HTR-8/SVneo (cell line): ENCODE results near the gene AGAP3.
A peak's percentile ranks its signal among the peaks of the same experiment; 100 is the strongest.

Experiments used
- DNase-seq: peaks from one replicate; pipeline ENCODE4 v3.0.0; 2011; ENCODE audit warnings: low spot score, mixed read lengths; ENCODE audit not compliant: insufficient read length
- FAIRE-seq: peaks from 2 replicates; lab custom pipeline; 2011; peaks lifted over from hg19 to GRCh38; lab: Jason Lieb, UNC

The AGAP3 gene

GRCh38 chr7:151057506-151057988 lies 28.7 kb upstream of the AGAP3 start, which contains the start of gene CDK5:
Gene CDK5, minus strand, starts transcription at chr7:151057897. Its CDS starts 49 bp downstream, at chr7:151057848.
- FAIRE-seq (no peak), DNase-seq (no peak)

- peak; percentile 4 for FAIRE-seq
- DNase-seq: peak; percentile 98
Observed at GRCh38 chr7:151057989-151058780, 28.1 kb upstream of the AGAP3 start.

DNA sequence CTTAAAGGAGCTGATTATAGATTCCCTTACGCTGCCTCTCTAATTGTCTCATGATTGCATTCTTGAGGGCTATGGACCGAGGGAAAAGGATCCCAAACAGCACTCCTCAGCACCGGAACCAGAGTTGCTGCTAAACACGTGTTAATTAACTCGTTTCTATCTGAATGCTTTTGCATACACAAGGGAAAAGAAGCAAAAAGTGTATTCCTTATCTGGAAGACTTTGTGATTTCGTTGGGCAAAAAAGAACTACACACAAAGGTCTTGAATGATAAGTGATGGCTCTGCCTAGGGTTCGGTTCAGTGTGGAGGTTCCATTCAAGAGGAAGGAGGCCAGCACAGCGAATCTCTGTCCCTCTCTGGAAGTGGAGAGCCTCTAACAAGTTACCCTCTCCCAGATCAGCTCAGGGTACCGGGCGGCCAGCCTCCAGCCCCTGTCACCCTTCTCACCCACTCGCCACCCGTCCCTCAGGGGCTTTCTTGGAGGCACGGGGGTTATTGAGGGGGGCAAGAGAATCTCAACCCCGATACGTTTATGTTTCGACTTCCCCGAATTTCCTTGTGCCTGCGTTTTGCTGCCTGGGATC lies 27.4 kb upstream of the AGAP3 start:
- FAIRE-seq (no peak), DNase-seq (no peak)

DNA sequence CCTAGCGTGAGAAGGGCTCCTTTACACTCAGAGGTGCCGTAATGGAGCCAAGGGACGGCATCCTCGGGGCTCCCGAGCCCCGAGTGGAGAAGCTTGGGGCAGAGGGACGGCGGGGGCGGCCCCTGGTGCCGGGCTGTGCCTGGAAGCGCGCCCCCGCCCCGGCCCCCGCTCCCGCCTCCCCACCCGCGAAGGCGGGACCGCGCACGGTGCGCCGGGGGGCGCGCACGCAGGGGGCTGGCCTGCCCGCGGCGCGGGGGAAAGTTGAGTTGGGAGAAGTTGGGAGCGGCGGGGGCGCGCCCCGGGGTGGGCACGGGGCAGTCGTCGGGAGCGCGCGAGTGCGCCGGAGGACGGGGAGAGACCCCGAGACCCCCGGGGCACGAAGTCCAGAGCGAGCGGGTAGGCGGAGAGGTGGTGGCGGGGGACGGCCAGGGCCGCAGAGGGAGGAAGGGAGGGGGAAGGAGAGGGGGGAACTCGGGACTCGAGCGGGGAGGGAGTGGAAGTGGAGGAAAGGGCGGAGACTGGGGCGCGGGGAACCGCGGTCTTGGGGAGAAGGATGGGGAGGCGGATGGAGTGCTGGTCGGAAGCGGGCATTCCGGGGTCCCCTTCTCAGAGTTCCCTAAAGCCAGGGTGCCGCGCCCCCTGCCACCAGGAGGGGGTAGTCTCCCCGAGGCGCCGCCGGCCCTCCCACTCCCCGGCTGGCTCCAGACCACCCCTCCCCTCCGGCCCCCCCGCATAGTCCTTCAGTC lies 26.7 kb upstream of the AGAP3 start, which contains the start of gene SLC4A2:
Gene SLC4A2 (plus strand): TSS at position 223 of the 746 bp plus-strand sequence. CDS start 2,399 bp downstream, outside the sequence.
- FAIRE-seq (no peak), DNase-seq (peak; percentile 73)

DNA sequence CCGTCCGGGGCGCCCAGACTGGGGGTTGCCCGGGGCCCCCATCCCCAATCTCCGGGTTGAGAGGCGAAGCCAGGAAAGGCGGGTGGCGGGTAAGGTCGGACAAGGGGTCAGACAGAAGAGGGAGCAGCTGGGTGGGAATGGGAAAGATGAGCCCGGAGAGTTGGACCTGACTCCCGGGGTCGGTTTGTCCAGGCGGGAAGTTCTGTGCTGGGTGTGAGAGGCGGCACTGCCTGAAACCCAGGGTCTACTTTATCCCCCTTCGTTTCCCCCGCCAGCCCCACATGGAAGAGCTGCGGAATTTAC lies 26.2 kb upstream of the AGAP3 start:
- no peak for FAIRE-seq
- DNase-seq: no peak

- DNase-seq (no peak), FAIRE-seq (no peak)
Observed at GRCh38 chr7:151060416-151061212, 25.7 kb upstream of the AGAP3 start.

GRCh38 chr7:151061213-151062110 lies 24.8 kb upstream of the AGAP3 start:
- FAIRE-seq (no peak), DNase-seq (no peak)

- FAIRE-seq (no peak), DNase-seq (no peak)
Observed at GRCh38 chr7:151062111-151062398, 24.2 kb upstream of the AGAP3 start.

GRCh38 chr7:151062399-151063211 lies 23.7 kb upstream of the AGAP3 start:
- DNase-seq (no peak), FAIRE-seq (no peak)

- FAIRE-seq: no peak
- DNase-seq: no peak
Observed at GRCh38 chr7:151063212-151063561, 23.1 kb upstream of the AGAP3 start.

- FAIRE-seq (no peak), DNase-seq (no peak)
Observed at GRCh38 chr7:151064454-151064853, 21.8 kb upstream of the AGAP3 start.

DNA sequence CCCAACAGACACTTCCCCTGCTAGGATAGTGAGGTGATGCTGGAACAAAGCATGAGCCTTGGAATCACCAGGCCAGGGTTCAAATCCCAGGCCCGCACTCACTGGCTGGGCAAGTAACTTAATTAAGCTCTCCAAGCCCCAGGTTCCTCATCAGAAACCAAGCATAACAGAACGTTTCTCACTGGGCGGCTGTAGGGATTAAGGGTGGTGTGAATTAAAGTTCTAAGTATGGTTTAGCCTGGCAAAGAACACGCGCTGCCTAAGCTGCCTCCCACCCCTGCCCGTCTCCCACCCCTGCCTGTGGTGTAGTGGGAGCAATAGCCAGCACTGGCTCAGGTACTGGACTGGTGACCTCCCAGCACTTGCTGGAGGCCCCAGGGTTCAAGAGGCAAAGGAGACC lies 21.3 kb upstream of the AGAP3 start:
- no peak for DNase-seq

GRCh38 chr7:151065516-151065915 lies 20.8 kb upstream of the AGAP3 start:
- FAIRE-seq (no peak), DNase-seq (no peak)

More for the DNA sequence above, 21.3 kb upstream of the AGAP3 start:
- no peak for FAIRE-seq

DNA sequence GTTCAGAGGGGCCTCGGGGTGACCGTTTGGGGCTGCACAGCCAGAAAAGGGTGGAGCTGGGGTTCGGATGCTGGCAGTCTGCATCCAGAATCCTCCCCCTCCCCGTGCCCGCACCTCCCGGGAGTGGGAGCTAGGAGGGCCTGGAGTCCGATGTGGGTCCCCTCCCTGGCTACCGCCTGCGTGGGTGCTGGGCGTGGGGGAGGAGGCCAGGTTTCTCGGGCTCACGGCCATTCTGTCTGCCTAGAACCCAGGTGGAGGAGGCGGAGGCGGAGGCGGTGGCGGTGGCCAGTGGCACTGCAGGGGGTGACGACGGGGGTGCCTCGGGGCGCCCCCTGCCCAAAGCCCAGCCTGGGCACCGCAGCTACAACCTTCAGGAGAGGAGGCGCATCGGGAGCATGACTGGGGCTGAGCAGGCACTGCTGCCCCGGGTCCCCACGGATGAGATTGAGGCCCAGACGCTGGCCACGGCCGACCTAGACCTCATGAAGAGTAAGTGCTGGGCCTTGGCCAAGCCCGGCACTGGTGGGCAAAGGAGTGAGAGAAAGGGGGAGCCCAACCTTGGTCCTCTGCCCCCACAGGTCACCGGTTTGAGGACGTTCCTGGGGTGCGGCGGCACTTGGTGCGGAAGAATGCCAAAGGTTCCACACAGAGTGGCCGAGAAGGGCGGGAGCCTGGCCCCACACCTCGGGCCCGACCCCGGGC lies 19.9 kb upstream of the AGAP3 start:
- FAIRE-seq (no peak), DNase-seq (no peak)

DNA sequence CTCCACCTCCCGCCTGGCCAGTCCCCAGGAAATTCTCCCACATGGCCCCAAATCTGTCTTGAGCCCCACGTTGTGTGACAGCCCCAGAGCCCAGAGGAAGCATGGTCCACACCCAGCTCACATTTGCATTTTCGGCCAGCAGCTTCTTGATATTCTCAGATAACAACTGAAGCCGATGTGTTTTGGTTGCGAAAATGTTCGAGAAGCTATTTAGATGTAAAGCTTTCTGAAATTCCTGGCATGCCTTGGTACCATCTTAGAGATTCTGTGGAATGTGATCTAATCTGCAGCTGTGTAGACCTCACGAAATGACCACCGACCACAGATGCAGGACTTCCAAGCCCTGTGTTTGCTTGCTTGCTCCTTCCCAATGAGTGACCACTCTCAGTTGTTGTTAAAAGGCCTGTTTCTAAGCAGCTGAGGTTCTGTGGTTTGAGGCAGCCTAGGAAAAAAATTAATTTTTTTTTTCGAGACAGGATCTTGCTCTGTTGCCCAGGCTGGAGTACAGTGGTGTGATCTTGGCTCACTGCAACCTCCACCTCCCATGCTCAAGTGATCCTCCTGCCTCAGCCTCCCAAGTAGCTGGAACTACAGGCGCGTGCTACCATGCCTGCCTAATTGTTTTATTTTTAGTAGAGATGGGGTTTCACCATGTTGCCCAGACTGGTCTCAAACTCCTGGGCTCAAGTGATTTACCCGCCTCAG lies 18.1 kb upstream of the AGAP3 start:
- DNase-seq (no peak), FAIRE-seq (no peak)

DNA sequence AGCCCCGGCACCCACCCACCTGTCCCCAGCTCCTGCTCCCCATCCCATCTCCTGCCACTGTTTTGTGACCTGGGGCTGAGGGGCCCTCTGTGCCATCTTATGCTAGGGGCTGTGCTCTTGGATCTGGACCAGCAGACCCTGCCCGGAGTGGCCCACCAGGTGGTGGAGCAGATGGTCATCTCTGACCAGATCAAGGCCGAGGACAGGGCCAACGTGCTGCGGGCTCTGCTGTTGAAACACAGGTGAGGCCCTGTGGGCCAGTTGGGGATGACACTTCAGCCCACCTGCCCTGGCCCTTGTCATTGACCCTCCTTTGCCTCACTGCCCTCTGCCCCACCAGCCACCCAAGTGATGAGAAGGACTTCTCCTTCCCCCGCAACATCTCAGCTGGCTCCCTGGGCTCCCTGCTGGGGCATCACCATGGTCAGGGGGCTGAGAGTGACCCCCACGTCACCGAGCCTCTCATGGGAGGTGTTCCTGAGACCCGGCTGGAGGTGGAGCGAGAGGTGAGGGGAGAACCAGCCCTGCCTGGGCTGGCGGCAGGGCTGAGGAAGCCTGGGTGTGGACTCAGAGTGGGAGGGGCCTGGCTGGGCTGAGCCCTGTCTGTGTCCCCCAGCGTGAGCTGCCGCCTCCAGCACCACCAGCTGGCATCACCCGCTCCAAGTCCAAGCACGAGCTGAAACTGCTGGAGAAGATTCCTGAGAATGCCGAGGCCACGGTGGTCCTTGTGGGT lies 16.3 kb upstream of the AGAP3 start:
- DNase-seq (no peak), FAIRE-seq (no peak)

GRCh38 chr7:151070574-151070960 lies 15.7 kb upstream of the AGAP3 start:
- no peak for FAIRE-seq

More at GRCh38 chr7:151070574-151070960, 15.7 kb upstream of the AGAP3 start:
- DNase-seq: no peak
